GM12872 (cell line): ENCODE data around the gene SLC8A2.

Experiments used
- CTCF ChIP-seq: IDR thresholded peaks from 3 replicates; pipeline ENCODE4 v1.5.1; 2011; ENCODE audit warnings: low read depth, mild to moderate bottlenecking, low read length, moderate library complexity; ENCODE audit not compliant: insufficient read depth

SLC8A2 gene

DNA sequence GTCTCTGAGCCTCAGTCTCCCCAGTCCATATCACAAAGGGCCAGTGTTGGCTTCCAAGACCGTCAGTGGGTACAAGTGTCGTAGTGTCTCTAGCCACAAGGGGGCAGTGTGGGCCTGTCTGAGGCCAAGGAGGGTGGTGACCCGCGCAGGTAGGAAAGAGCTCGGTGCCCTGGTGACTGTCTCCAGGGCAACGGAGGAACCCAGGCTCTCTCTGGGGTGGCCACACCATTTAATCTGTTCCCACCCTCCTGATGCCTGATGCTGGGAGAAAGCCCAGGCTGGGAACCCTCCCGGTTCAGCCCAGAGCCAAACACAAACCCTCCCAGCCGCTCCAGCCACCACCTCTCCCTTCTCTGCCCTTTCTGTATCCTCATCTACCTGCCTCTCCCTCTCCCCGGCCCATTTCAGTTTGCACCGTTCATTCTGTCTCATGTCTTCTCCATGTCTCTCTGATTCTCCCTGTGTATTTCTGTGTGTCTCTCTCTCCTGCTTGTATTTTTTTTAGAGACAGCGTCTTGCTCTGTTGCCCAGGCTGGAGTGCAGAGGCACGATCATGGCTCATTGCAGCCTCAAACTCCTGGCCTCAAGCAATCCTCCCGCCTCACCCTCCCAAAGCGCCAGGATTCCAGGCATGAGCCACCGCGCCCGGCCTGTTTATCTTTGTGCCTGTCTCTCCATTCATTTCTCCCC is 34.8 kb downstream of the SLC8A2 start:
- peak; percentile 90 for TF ChIP-seq CTCF

DNA sequence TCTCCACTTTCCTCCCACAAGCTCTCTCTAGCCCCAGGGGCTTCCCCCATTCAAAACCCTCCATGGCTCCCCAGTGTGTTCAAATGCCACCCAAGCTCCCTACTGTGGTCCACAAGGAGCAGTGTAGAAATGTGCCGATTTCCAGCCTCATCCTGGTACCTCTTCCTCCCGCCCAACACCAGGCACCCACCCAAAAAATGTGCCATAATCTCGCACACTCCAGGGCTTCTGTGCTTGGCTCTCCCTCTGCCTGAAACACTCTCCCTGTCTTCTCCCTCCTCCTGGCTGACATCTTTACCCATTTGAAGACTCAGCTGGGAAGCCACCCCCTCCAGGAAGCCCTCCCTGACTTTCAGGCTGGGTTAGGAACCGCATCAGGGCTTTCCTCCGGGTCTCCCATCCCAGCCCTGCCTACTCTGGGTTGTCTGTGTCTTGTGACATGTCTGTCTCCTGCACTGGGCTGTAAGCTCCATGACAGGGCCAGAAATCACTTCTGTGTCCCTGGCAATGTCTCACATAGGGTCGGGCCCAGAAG is 35.7 kb downstream of the SLC8A2 start:
- TF ChIP-seq CTCF: no peak

DNA sequence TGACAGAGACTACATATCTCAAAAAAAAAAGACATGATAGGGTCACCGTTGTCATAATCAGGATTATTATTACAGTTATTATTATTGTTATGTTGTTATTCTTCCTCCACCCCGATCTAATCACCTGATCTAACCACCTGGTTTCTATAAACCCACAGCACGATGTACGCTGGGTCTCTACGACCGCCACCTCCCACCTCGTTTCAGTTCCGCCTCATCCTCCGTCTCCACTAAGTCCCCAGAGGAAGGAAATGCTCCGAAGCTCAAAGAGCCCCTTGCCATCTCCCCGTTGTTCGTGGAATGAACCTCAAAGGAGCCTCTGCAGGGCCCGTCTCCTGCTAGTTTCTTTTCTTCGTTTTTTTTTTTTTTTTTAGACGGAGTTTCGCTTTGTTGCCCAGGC is 36.5 kb downstream of the SLC8A2 start:
- TF ChIP-seq CTCF: no peak

- TF ChIP-seq CTCF: no peak
Observed at GRCh38 chr19:47434088-47434487, 37.6 kb downstream of the SLC8A2 start.

DNA sequence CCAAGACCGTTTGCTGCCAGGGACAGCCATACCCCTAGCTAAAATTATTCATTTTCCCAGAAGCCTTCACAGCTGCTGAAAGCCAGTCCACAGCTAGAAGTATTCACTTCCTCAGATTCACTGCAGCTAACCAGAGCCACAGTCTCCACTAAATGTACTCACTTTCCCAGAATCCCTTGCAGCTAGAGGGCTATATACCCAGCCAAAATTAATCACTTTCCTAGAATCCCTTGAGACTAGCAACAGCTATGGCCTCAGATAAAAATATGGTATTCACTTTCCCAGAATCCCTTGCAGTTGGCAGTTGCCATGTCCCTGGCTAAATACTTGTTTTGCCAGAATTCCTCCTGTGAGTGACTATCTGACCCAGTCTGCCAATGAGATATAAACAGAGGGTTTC is 38.6 kb downstream of the SLC8A2 start:
- TF ChIP-seq CTCF: no peak

DNA sequence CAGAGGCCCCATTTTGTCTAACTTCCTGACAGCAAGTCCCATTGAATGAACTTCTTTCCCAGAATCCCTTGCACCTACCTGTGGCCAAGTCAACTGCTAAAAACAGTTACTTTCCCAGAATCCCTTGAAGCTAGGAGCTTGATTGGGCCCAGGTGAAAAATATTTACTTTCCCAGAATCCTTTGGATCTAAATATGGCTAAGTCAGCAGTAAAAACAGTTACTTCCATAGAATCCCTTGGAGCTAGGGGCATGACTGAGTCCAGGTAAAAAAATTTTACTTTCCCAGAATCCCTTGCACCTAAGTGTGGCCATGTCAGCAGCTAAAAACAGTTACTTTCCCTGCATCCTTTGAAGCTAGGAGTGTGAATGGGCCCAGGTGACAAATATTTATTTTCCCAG is 39.2 kb downstream of the SLC8A2 start:
- TF ChIP-seq CTCF: no peak

GRCh38 chr19:47432091-47432490 is 39.6 kb downstream of the SLC8A2 start:
- no peak for TF ChIP-seq CTCF
